T-helper 1 cell treated with Interleukin-12 subunit alpha and Interleukin-12 subunit beta and Interleukin-4 antibody, amounts not matched to agents 30 ng/mL and 1 ng/mL, for 36 hours (primary cell): ENCODE measurements around the gene KCND1. TPM values are rescaled to one million over a fixed set of nuclear protein-coding genes. Genes with fewer than 3 reads are reported as not detected.

Experiments used
- intact Hi-C: fragments of 100-400 bp; cut with micrococcal nuclease; formaldehyde crosslinking; loops from one replicate; pipeline ENCODE4 v1.15.1; 2024
- total RNA-seq: library from RNA; stranded (reverse); gene quantifications from 2 replicates; pipeline ENCODE4 v1.2.3, GENCODE V29; 2022

KCND1 gene
- total RNA-seq, 1 donor from 2014 or later, result 5.0 TPM

DNA sequence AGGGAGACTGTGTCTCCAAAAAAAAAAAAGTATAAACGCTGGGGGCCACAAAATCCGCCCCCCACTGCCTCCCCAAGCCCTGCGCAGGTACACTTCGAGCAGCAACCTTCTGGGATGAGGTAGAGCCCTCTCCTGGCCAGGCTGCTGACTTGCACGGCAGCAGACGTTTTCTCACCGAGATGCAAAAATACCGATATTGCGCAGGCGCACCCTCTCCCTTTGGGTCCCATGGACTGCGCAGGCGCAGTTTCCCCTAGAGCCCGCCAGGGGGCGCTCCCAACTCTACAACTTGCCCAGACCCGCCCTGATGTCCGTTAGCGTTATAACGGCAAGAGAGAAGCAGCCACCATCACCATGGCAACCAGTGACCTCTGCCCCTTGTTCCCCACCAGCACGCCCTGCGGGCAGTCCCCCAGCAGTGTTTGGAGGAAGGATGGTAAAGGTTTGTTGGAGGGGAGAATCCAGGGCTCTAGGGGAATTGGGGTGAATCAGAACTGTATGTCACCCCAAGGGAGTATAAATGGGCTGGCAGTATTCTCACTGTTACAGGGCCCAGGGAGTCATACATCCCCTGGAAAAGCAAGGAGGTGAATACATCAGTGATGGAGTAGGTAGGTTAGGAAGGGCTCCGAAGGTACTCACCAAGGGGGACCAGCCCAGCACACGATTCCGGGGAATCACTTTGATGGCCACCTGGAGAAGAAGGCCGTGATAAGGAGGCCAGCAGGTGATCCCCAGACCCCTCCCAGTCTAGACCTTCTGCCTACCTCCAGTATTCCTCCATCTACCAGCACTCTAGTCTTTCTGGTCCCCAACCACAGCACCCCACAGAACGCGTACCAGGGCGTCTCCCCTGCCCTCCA is 54.3 kb downstream of the KCND1 start:
- intact Hi-C loops, result loop anchor here (1.0 to 5.0 kb wide), 14 partner anchors 20 to 395 kb away; partner anchors contain the start of genes EBP, GRIPAP1, HDAC6 and PPP1R3F

DNA sequence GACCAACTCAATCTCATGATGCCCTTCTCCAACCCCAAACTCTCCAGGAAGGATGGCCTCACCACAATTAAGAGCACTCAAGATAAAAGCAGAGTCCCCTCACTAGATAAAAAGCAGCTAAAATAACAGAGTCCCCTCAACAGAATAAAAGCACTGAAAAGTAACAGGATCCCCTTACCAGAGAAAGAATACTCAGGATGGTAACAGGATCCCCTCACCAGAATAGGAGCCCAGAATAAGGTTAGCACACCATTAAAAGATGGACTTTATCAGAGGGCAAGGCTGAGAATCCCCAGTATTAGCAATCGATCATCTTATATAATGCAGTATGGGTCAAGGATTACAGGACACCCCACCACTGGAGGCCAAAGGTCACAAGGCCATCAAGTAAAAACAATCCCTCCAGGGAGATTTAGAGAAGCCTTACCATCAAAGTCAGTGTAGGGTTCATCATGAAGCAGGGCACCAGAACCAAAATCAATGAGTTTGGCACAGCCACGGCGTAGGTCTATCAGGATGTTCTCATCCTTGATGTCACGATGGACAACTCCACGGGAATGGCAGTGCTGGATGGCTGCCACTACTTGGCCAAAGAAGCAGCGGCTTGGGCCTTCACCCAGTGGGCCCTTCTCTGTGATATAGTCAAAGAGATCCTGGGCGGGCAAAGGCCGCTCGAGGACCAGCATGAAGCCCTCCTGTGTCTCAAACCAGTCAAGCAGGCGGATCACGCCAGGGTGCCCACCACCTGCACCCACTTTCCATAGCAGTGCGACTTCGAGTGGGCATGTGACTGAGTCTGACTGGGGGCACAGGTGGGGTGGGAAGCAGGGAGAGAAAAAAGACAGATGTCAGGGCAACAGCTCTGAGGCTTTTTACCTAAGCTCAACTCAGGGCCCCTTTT is 56.8 kb downstream of the KCND1 start:
- intact Hi-C loops, result loop anchor here (5.0 kb wide), 4 partner anchors 218 to 393 kb away; partner anchors contain the start of genes EBP, PPP1R3F and SUV39H1

DNA sequence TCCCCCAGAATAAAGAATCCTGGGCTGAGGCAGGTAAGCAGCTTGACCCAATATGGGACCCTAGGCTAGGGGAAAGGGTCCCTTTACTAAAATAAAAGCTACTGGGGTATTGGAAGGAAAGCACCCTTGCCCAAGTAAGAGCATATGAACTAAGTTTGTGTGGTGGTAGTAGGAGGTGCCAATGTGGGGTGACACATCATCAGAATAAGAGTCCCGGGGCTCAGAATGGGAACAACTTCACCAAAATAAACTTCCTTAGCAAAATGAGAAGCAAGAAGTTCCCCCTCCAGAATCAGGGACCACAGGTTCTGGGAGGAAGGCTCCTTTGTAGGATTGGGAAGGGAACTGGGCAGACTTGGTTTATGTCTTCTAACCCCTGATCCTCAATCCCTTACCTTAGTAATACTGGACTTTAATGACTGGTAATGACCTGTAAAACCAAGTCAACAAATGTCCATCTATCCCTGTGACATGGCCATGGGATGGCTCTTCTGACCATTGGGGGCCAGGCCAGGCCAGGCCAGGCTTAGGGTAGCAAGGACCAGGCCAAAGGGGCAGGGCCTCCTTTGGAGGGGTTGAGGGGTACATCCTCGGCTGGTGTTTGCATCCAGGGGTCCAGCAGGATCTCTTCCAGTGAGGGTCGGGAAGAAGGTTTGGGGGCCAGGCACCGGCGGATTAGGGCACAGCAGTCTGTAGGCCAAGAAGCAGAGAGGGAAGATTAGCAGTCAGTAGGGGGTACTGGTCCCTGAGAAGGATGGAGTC is 57.9 kb downstream of the KCND1 start:
- intact Hi-C loops, result no loop called here

DNA sequence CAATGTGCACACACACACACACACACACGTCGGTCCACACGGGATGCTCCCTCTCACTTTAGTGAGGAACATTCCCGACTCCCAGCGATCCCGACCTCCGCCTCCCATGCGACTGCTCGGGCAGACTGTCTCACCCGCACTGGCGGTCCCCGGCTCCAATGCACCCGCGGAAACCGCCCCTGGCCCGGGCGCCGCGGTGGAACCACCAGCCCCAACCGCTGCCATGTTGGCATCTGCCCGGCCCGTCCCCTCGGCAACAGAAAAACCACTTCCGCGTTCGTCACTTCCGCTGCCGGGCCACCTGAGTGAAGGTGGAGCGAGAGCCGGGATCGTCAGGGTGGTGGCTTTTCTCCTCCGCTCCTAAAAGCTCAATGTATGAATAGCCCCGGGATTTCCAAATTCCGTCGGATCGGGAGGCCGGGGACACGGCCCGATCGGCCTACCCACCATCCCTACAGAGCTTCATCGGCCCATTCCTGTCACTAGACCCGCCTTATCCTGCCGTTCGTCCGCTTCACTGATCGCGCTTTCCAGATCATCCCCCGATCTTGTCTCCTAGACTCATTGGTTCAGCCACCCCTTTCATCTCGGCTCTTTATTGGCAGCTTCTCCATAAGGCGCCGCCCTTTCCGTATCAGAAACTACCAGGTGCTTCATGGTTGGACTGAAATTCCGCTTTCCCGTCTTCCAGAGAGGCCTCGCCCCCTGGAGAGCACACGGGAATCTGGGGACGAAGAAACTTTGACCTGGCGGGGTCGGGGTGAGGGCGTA is 60.0 kb downstream of the KCND1 start, which contains the start of gene SLC35A2:
Gene SLC35A2, minus strand, starts transcription at position 235 of the 771 bp plus-strand sequence. Its CDS starts 10 bp downstream, at position 225.
- intact Hi-C loops, result loop anchor here (1.0 to 2.0 kb wide), 5 partner anchors 8 to 199 kb away; partner anchors contain the start of genes OTUD5, PIM2, PQBP1 and TIMM17B

Other genes starting within 250 kb of the KCND1 start
- gene GLOD5, start 210.1 kb downstream of the KCND1 start, total RNA-seq, result not detected in 2 replicates
- not detected in 2 replicates for gene GATA1, start 185.3 kb downstream of the KCND1 start, total RNA-seq
- gene HDAC6, start 169.8 kb downstream of the KCND1 start, total RNA-seq, result 83.1 and 87.3 TPM in 2 replicates
- not detected in 2 replicates for gene ERAS, start 145.3 kb downstream of the KCND1 start, total RNA-seq
- 0.56 and 0.78 TPM in 2 replicates for gene PCSK1N, start 136.2 kb downstream of the KCND1 start, total RNA-seq
- 48.0 and 49.4 TPM in 2 replicates for gene TIMM17B, start 74.1 kb downstream of the KCND1 start, total RNA-seq
- 88.9 and 92.0 TPM in 2 replicates for gene PQBP1, start 73.9 kb downstream of the KCND1 start, total RNA-seq
- 22.8 and 25.6 TPM in 2 replicates for gene SLC35A2, start 60.2 kb downstream of the KCND1 start, total RNA-seq
- gene PIM2, start 52.8 kb downstream of the KCND1 start, total RNA-seq, result 342 and 350 TPM in 2 replicates
- 68.4 and 71.1 TPM in 2 replicates for gene OTUD5, start 14.2 kb downstream of the KCND1 start, total RNA-seq
- 103 and 110 TPM in 2 replicates for gene GRIPAP1, start 30.4 kb upstream of the KCND1 start, total RNA-seq
- 46.6 and 50.9 TPM in 2 replicates for gene TFE3, start 71.5 kb upstream of the KCND1 start, total RNA-seq
- 6.5 and 8.3 TPM in 2 replicates for gene CCDC120, start 87.2 kb upstream of the KCND1 start, total RNA-seq
- 20.9 and 22.2 TPM in 2 replicates for gene PRAF2, start 102.2 kb upstream of the KCND1 start, total RNA-seq
- 68.7 and 71.5 TPM in 2 replicates for gene WDR45, start 108.0 kb upstream of the KCND1 start, total RNA-seq
- gene GPKOW, start 151.9 kb upstream of the KCND1 start, total RNA-seq, result 32.6 and 33.2 TPM in 2 replicates
- 2.0 and 2.4 TPM in 2 replicates for gene MAGIX, start 190.9 kb upstream of the KCND1 start, total RNA-seq
- 89.0 and 90.7 TPM in 2 replicates for gene PLP2, start 200.1 kb upstream of the KCND1 start, total RNA-seq
- gene PRICKLE3, start 214.5 kb upstream of the KCND1 start, total RNA-seq, result 18.6 and 18.9 TPM in 2 replicates
- gene SYP, start 228.3 kb upstream of the KCND1 start, total RNA-seq, result 2.7 and 3.3 TPM in 2 replicates